ENCODE measurements around the gene PLCH1.

DNA sequence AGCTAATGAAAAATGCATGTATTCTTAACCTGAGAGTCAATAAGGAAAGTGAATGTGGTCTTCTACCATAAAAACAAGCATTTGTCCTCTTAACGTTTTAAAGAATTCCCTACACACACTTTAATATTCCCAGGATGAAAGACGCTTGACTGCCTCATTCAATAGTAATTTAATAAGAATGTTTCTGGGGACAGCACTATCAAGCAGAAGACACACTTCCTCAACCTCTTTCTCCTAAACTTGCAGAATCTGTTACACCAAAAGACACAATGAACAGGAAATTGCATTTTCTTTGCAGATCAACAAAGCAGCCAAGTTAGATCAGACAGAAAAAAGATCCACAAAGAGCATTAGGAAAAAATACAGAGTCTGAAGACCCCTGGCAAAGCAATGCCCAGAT, 97.7 kb downstream of the PLCH1 start:
- TF ChIP-seq, protein P1, sequence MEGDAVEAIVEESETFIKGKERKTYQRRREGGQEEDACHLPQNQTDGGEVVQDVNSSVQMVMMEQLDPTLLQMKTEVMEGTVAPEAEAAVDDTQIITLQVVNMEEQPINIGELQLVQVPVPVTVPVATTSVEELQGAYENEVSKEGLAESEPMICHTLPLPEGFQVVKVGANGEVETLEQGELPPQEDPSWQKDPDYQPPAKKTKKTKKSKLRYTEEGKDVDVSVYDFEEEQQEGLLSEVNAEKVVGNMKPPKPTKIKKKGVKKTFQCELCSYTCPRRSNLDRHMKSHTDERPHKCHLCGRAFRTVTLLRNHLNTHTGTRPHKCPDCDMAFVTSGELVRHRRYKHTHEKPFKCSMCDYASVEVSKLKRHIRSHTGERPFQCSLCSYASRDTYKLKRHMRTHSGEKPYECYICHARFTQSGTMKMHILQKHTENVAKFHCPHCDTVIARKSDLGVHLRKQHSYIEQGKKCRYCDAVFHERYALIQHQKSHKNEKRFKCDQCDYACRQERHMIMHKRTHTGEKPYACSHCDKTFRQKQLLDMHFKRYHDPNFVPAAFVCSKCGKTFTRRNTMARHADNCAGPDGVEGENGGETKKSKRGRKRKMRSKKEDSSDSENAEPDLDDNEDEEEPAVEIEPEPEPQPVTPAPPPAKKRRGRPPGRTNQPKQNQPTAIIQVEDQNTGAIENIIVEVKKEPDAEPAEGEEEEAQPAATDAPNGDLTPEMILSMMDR (conservative IDR thresholded peaks at IDR 0.05; ENCODE audit: low read length): no peak
- no peak for TF ChIP-seq EZH2phosphoT487 (IDR thresholded peaks at IDR 0.05; ENCODE audit: borderline replicate concordance, low read depth, low read length)

All from OCI-LY7 (cell line).